LoVo (cell line): Measurements from ENCODE around the gene HERC6.
"Not testable (repeated sequence)": the region's sequence is repeated elsewhere in the genome, so short reads cannot be mapped to it uniquely, and the experiment has no call there.

Experiments used
- DNase-seq: peaks from one replicate; pipeline ENCODE4 v3.0.0-alpha.2; 2016; ENCODE audit warnings: low spot score

The HERC6 gene

GRCh38 chr4:88378691-88379559 is at the start of gene HERC6:
Gene HERC6 (plus strand): TSS chr4:88378852. CDS start chr4:88378922, 70 bp downstream.
- DNase-seq = peak; percentile 87

- DNase-seq = no peak
Measured at GRCh38 chr4:88333741-88334405, 44.8 kb upstream of the HERC6 start.

GRCh38 chr4:88335092-88335665 is 43.5 kb upstream of the HERC6 start:
- no peak for DNase-seq

GRCh38 chr4:88341227-88342192 is 37.1 kb upstream of the HERC6 start:
- DNase-seq = no peak

- not testable (repeated sequence) for DNase-seq
Measured at GRCh38 chr4:88346902-88347301, 31.8 kb upstream of the HERC6 start.

- not testable (repeated sequence) for DNase-seq
Measured at GRCh38 chr4:88348761-88349160, 29.9 kb upstream of the HERC6 start.

GRCh38 chr4:88350786-88351185 is 27.9 kb upstream of the HERC6 start:
- no peak for DNase-seq

- peak; percentile 46 for DNase-seq
Measured at GRCh38 chr4:88352062-88352740, 26.5 kb upstream of the HERC6 start.

GRCh38 chr4:88353324-88353723 is 25.3 kb upstream of the HERC6 start:
- DNase-seq = no peak

- DNase-seq = no peak
Measured at GRCh38 chr4:88356771-88357170, 21.9 kb upstream of the HERC6 start.

- DNase-seq = no peak
Measured at GRCh38 chr4:88357262-88357661, 21.4 kb upstream of the HERC6 start.

GRCh38 chr4:88359558-88359957 is 19.1 kb upstream of the HERC6 start:
- no peak for DNase-seq

- DNase-seq = no peak
Measured at GRCh38 chr4:88360256-88360655, 18.4 kb upstream of the HERC6 start.

GRCh38 chr4:88360791-88361190 is 17.9 kb upstream of the HERC6 start:
- DNase-seq = no peak

GRCh38 chr4:88361217-88361773 is 17.4 kb upstream of the HERC6 start:
- not testable (repeated sequence) for DNase-seq

- no peak for DNase-seq
Measured at GRCh38 chr4:88366460-88366859, 12.2 kb upstream of the HERC6 start.

- DNase-seq = no peak
Measured at GRCh38 chr4:88367826-88368225, 10.8 kb upstream of the HERC6 start.

GRCh38 chr4:88369180-88369812 is 9.4 kb upstream of the HERC6 start:
- peak; percentile 31 for DNase-seq

- no peak for DNase-seq
Measured at GRCh38 chr4:88381123-88381522, 2.5 kb downstream of the HERC6 start.

- no peak for DNase-seq
Measured at GRCh38 chr4:88382621-88383020, 4.0 kb downstream of the HERC6 start.
